H1 (cell line): ENCODE data around the gene THRB. TPM values are rescaled to one million over a fixed set of nuclear protein-coding genes. Genes with fewer than 3 reads are reported as not detected.

Experiments used
- CTCF ChIA-PET: fragments of 300-600 bp; sonication (Branson Sonifier 250); formaldehyde crosslinking; loops from one replicate; lab custom pipeline; 2021; ENCODE audit not compliant: partially characterized antibody; lab: Charles Lee
- POLR2A ChIA-PET: fragments of 300-600 bp; sonication (Branson Sonifier 250); formaldehyde crosslinking; loops from one replicate; lab custom pipeline; 2021; ENCODE audit warnings: inconsistent platforms; ENCODE audit not compliant: partially characterized antibody; lab: Charles Lee
- DNase-seq, 2 experiments: peaks; one replicate each; pipeline versions ENCODE4 v3.0.0 to v3.0.0-alpha.2; 2010 to 2022; ENCODE audit warnings: low spot score in 2 of 2, low read depth in 1 of 2, mixed read lengths in 1 of 2
- FAIRE-seq: peaks from 2 replicates; lab custom pipeline; 2011; peaks lifted over from hg19 to GRCh38; lab: Jason Lieb, UNC
- H2AFZ ChIP-seq: 2 replicates; pipeline ENCODE4 v1.8.1; 2012; ENCODE audit warnings: low read length, inconsistent platforms
- H2AK5ac ChIP-seq: 2 replicates; pipeline ENCODE4 v1.6.1; 2013; ENCODE audit warnings: low read depth, low read length
- H2BK120ac ChIP-seq: replicated peaks from 2 replicates; pipeline ENCODE3; 2013; ENCODE audit warnings: low read depth, low read length, inconsistent platforms
- H2BK12ac ChIP-seq: 2 replicates; pipeline ENCODE4 v1.6.1; 2013; ENCODE audit warnings: low read depth, low read length
- H2BK15ac ChIP-seq: 2 replicates; pipeline ENCODE4 v1.6.1; 2013; ENCODE audit warnings: low read length
- H2BK20ac ChIP-seq: 2 replicates; pipeline ENCODE4 v1.6.1; 2013; ENCODE audit warnings: low read length
- H2BK5ac ChIP-seq: 2 replicates; pipeline ENCODE4 v1.6.1; 2013; ENCODE audit warnings: low read depth, low read length
- H3K14ac ChIP-seq: 2 replicates; pipeline ENCODE4 v1.6.1; 2013; ENCODE audit warnings: inconsistent platforms; ENCODE audit not compliant: insufficient read length
- H3K18ac ChIP-seq: 2 replicates; pipeline ENCODE4 v1.6.1; 2013; ENCODE audit warnings: low read length; ENCODE audit errors: extremely low read depth
- H3K23ac ChIP-seq: 2 replicates; pipeline ENCODE4 v1.6.1; 2013; ENCODE audit warnings: inconsistent platforms; ENCODE audit not compliant: insufficient read length
- H3K23me2 ChIP-seq: 2 replicates; pipeline ENCODE4 v1.6.1; 2013; ENCODE audit warnings: low read depth, low read length
- H3K27ac ChIP-seq: 2 replicates; pipeline ENCODE4 v1.6.1; 2011; ENCODE audit warnings: low read depth, low read length, inconsistent platforms
- H3K27me3 ChIP-seq, 4 experiments: replicated peaks in 1 of 4; 1 replicate in 1 of 4; 2 replicates in 3 of 4; pipeline versions ENCODE4 v1.6.1 to v1.8.1; 2011 to 2013; ENCODE audit warnings: low read length in 3 of 4, mild to moderate bottlenecking in 3 of 4, inconsistent platforms in 2 of 4, mixed read lengths in 2 of 4, moderate library complexity in 1 of 4; ENCODE audit not compliant: control insufficient read depth in 3 of 4, insufficient read depth in 3 of 4; ENCODE audit errors: extremely low read depth in 1 of 4
- H3K36me3 ChIP-seq, 4 experiments: 2 replicates each; pipeline versions ENCODE4 v1.6.1 to v1.8.1; 2011 to 2013; ENCODE audit warnings: mild to moderate bottlenecking in 4 of 4, low read length in 3 of 4, moderate library complexity in 2 of 4, control low read depth in 1 of 4, inconsistent platforms in 1 of 4; ENCODE audit not compliant: insufficient read depth in 4 of 4, control insufficient read depth in 2 of 4
- H3K4ac ChIP-seq: replicated peaks from 2 replicates; pipeline ENCODE3; 2013; ENCODE audit warnings: low read length, low read depth, mixed read lengths, inconsistent platforms; ENCODE audit not compliant: insufficient read length
- H3K4me1 ChIP-seq, 4 experiments: replicated peaks in 1 of 4; 1 replicate in 1 of 4; 2 replicates in 3 of 4; pipeline versions ENCODE4 v1.6.1 to v1.8.1; 2011 to 2013; ENCODE audit warnings: low read length in 3 of 4, inconsistent platforms in 2 of 4, mixed read lengths in 1 of 4; ENCODE audit not compliant: insufficient read depth in 4 of 4, control insufficient read depth in 3 of 4
- H3K4me2 ChIP-seq, 2 experiments: 2 replicates each; pipeline versions ENCODE4 v1.6.1 to v1.8.1; 2011 to 2013; ENCODE audit warnings: low read depth in 2 of 2, low read length in 2 of 2, control low read depth in 1 of 2, inconsistent platforms in 1 of 2, mild to moderate bottlenecking in 1 of 2; ENCODE audit not compliant: insufficient read depth in 1 of 2
- H3K4me3 ChIP-seq, 4 experiments: fragments of 200-600, 300-600 bp in 1 of 4; sonication (generic), shearing (Covaris generic), sonication (Bioruptor Twin) in 1 of 4; 2 replicates each; pipeline versions ENCODE4 v1.5.1 to v1.8.1; 2011 to 2016; ENCODE audit warnings: low read length in 4 of 4, low read depth in 3 of 4, control low read depth in 2 of 4, inconsistent platforms in 2 of 4, mild to moderate bottlenecking in 2 of 4, mixed read lengths in 1 of 4, moderate library complexity in 1 of 4; ENCODE audit not compliant: insufficient read depth in 2 of 4; ENCODE audit errors: extremely low read depth in 1 of 4
- H3K56ac ChIP-seq: replicated peaks from 2 replicates; pipeline ENCODE3; 2013; ENCODE audit warnings: low read depth, mild to moderate bottlenecking, mixed read lengths, low read length, inconsistent platforms; ENCODE audit not compliant: insufficient read length
- H3K79me1 ChIP-seq: 2 replicates; pipeline ENCODE4 v1.6.1; 2013; ENCODE audit warnings: low read depth, low read length, control low read depth
- H3K79me2 ChIP-seq, 2 experiments: 2 replicates each; pipeline versions ENCODE4 v1.6.1 to v1.8.1; 2012 to 2013; ENCODE audit warnings: low read length in 2 of 2, mild to moderate bottlenecking in 2 of 2, inconsistent platforms in 1 of 2; ENCODE audit not compliant: insufficient read depth in 2 of 2, control insufficient read depth in 1 of 2
- H3K9ac ChIP-seq, 4 experiments: replicated peaks in 1 of 4; 1 replicate in 1 of 4; 2 replicates in 3 of 4; pipeline versions ENCODE4 v1.6.1 to v1.8.1; 2011 to 2013; ENCODE audit warnings: low read depth in 3 of 4, low read length in 3 of 4, control low read depth in 2 of 4, mild to moderate bottlenecking in 2 of 4, moderate library complexity in 2 of 4, inconsistent platforms in 1 of 4; ENCODE audit errors: extremely low read depth in 1 of 4
- H3K9me3 ChIP-seq, 2 experiments: 2 replicates each; pipeline versions ENCODE4 v1.6.1 to v1.8.1; 2012 to 2013; ENCODE audit warnings: mild to moderate bottlenecking in 2 of 2, moderate library complexity in 2 of 2, control low read depth in 1 of 2, inconsistent platforms in 1 of 2, low read depth in 1 of 2, low read length in 1 of 2, mixed read lengths in 1 of 2; ENCODE audit not compliant: insufficient read depth in 2 of 2
- H4K20me1 ChIP-seq, 2 experiments: replicated peaks in 1 of 2; 2 replicates each; pipeline versions ENCODE3 to v1.8.1; 2011 to 2013; ENCODE audit warnings: inconsistent platforms in 2 of 2, low read length in 2 of 2, mild to moderate bottlenecking in 1 of 2; ENCODE audit not compliant: insufficient read depth in 2 of 2, control insufficient read depth in 1 of 2
- H4K5ac ChIP-seq: 2 replicates; pipeline ENCODE4 v1.6.1; 2013; ENCODE audit warnings: low read length, low read depth, mixed read lengths, inconsistent platforms; ENCODE audit not compliant: insufficient read length
- H4K8ac ChIP-seq: 2 replicates; pipeline ENCODE4 v1.8.0; 2013; ENCODE audit warnings: mild to moderate bottlenecking, moderate library complexity, low read length, inconsistent platforms; ENCODE audit not compliant: insufficient read depth; ENCODE audit errors: extremely low read depth
- H4K91ac ChIP-seq: replicated peaks from 2 replicates; pipeline ENCODE3; 2013; ENCODE audit warnings: low read length, mixed read lengths, inconsistent platforms; ENCODE audit not compliant: insufficient read length
- CEBPB ChIP-seq: IDR thresholded peaks from 2 replicates; pipeline ENCODE4 v1.6.1; 2012; ENCODE audit warnings: low read depth, low read length
- EZH2 ChIP-seq: fragments of 200-600 bp; sonication (generic); IDR thresholded peaks from 2 replicates; pipeline ENCODE4 v1.7.1; 2012; ENCODE audit warnings: low read depth, mild to moderate bottlenecking, moderate library complexity, low read length, inconsistent platforms; ENCODE audit not compliant: severe bottlenecking
- GTF2F1 ChIP-seq: IDR thresholded peaks from 2 replicates; pipeline ENCODE4 v1.6.1; 2012; ENCODE audit warnings: low read depth, low read length, improper control_type of control experiment, borderline replicate concordance
- PHF8 ChIP-seq: fragments of 200-600 bp; sonication (generic); conservative IDR thresholded peaks from 2 replicates; pipeline ENCODE4 v1.7.1; 2012; ENCODE audit warnings: low read depth, mild to moderate bottlenecking, inconsistent platforms, low read length, moderate library complexity
- POU5F1 ChIP-seq: IDR thresholded peaks from 2 replicates; pipeline ENCODE4 v1.6.1; 2011; ENCODE audit warnings: low read depth, mild to moderate bottlenecking, low read length, moderate library complexity
- SIN3A ChIP-seq, 2 experiments: IDR thresholded peaks in 1 of 2; conservative IDR thresholded peaks in 1 of 2; 2 replicates each; pipeline ENCODE4 v1.6.1; 2011 to 2012; ENCODE audit warnings: low read length in 2 of 2, improper control_type of control experiment in 1 of 2, low read depth in 1 of 2, mild to moderate bottlenecking in 1 of 2
- TAF7 ChIP-seq: optimal IDR thresholded peaks from 2 replicates; pipeline ENCODE3; 2011; ENCODE audit warnings: low read depth, mild to moderate bottlenecking, inconsistent platforms, low read length, moderate library complexity, borderline replicate concordance
- ZNF274 ChIP-seq: IDR thresholded peaks from 2 replicates; pipeline ENCODE4 v1.7.0; 2012; ENCODE audit warnings: low read length, borderline replicate concordance; ENCODE audit errors: extremely low read depth
- WGBS, 2 experiments: shearing (Covaris generic) in 1 of 2; methylation state at CpG; one replicate each; pipeline versions ENCODE4 v1.1.6 to v1.1.7; 2013 to 2015; ENCODE audit warnings: low lambda C conversion rate in 2 of 2, mixed read lengths in 2 of 2, inconsistent platforms in 1 of 2, low coverage in 1 of 2, missing lambda C conversion rate in 1 of 2; ENCODE audit not compliant: insufficient replicate concordance in 2 of 2, insufficient coverage in 1 of 2, insufficient read length in 1 of 2; ENCODE audit errors: extremely low coverage in 1 of 2, missing lambda C conversion rate in 1 of 2; 5-methylcytosine and 5-hydroxymethylcytosine counted together
- polyA plus RNA-seq, 7 experiments: library from polyadenylated mRNA; depleted of rRNA in 3 of 7; stranded (reverse) in 5 of 7; unstranded in 2 of 7; fragments of >200 nt in 5 of 7; fragments of 200-250 nt in 2 of 7; gene quantifications; 1 replicate in 5 of 7; 2 replicates in 1 of 7; 4 replicates in 1 of 7; pipeline versions ENCODE4 v1.2.1 to v1.2.3, GENCODE V29; 2011 to 2013; ENCODE audit warnings: missing spikeins in 2 of 7, mixed read lengths in 2 of 7
- total RNA-seq: library from RNA; stranded (reverse); fragmentation: NEBNext Ultra II Directional; extraction: Animal tissue kit (Norgen Biotek cat#: 25700); gene quantifications from 2 replicates; pipeline ENCODE4 v1.2.1, GENCODE V29; 2021

THRB gene
- total and polyA plus RNA-seq, 2 of the 8 experiments (the other 6 are each of a cell fraction or from before 2014, with no cell fraction given): 0.98 to 3.9 TPM

- H3K79me2 ChIP-seq: no peaks in the 10 kb centered on the region
- no peak overlapping the region for H2BK120ac ChIP-seq
- H3K56ac ChIP-seq: no peak overlapping the region
- H4K20me1 ChIP-seq: peaks cover 0 to 2% of the 10 kb centered on the region in 2 experiments
- no peaks in the 10 kb centered on the region for H3K9me3 ChIP-seq
- H3K79me1 ChIP-seq: no peaks in the 10 kb centered on the region
- no peak overlapping the region for H3K4me2 ChIP-seq
- H2BK5ac ChIP-seq: no peak overlapping the region
- CTCF ChIA-PET: interaction anchor here (1.0 to 1.2 kb wide), 3 partner anchors 10 to 136 kb away, joined by 3 read pairs; no protein-coding TSS in a partner anchor
- no peaks in the 10 kb centered on the region for H3K23me2 ChIP-seq
- H3K4me1 ChIP-seq: peaks cover 0 to 3% (median 1%) of the 10 kb centered on the region in 4 experiments; a peak in 3 of 7 replicates
- no peak overlapping the region for H2BK20ac ChIP-seq
- 81% methylated on average over 4 of the region's 4 CpGs; no CpG with 5 or more reads in 1 of the 2 experiments for WGBS, 2 experiments
- H3K4me3 ChIP-seq: no peak overlapping the region
- peaks cover 0 to 6% (median 2%) of the 10 kb centered on the region in 4 experiments; a peak in 4 of 7 replicates for H3K27me3 ChIP-seq
- POLR2A ChIA-PET: no interaction called here
- no peak overlapping the region for H4K8ac ChIP-seq
- H3K27ac ChIP-seq: no peak overlapping the region
- no peak overlapping the region for H4K5ac ChIP-seq
- no peak overlapping the region for H3K14ac ChIP-seq
- no peak for FAIRE-seq
- H3K4ac ChIP-seq: no peak overlapping the region
- no peak overlapping the region for H3K9ac ChIP-seq
- H2AFZ ChIP-seq: no peak overlapping the region
- no peaks in the 10 kb centered on the region for H3K36me3 ChIP-seq
- no peak for DNase-seq
- H4K91ac ChIP-seq: no peak overlapping the region
- H2BK12ac ChIP-seq: no peak overlapping the region
- H2AK5ac ChIP-seq: no peak overlapping the region
- no peak overlapping the region for H2BK15ac ChIP-seq
- no peak overlapping the region for H3K18ac ChIP-seq
- H3K23ac ChIP-seq: no peak overlapping the region
- no peak for TF ChIP-seq ZNF274
- no peak for TF ChIP-seq PHF8
- no peak for TF ChIP-seq GTF2F1
- no peak for TF ChIP-seq SIN3A (conservative IDR thresholded peaks at IDR 0.05 in 1 of 2, IDR thresholded peaks at IDR 0.05 in 1 of 2; ENCODE audit: low read depth in 1 of 2, low read length in 2 of 2)
- no peak for TF ChIP-seq TAF7
- TF ChIP-seq CEBPB: no peak
- TF ChIP-seq EZH2: no peak
- no peak for TF ChIP-seq POU5F1
Measured at GRCh38 chr3:24400450-24400849, 94.2 kb downstream of the THRB start.
